H9 (cell line): ENCODE data around the gene OGFOD3. TPM values are rescaled to one million over a fixed set of nuclear protein-coding genes. Genes with fewer than 3 reads are reported as not detected.

ENCODE experiments used
- DNase-seq: peaks from one replicate; pipeline ENCODE4 v3.0.0-alpha.2; 2017
- H2AFZ ChIP-seq: one replicate; pipeline ENCODE4 v1.6.1; 2013; ENCODE audit warnings: mild to moderate bottlenecking, low read length, control low read depth, moderate library complexity
- H2AK5ac ChIP-seq: 2 replicates; pipeline ENCODE4 v1.6.1; 2013; ENCODE audit warnings: low read length, control low read depth, mixed read lengths; ENCODE audit not compliant: insufficient read length
- H2BK120ac ChIP-seq: one replicate; pipeline ENCODE4 v1.6.1; 2013; ENCODE audit warnings: low read depth, mild to moderate bottlenecking, low read length, control low read depth, inconsistent platforms; ENCODE audit not compliant: poor library complexity, severe bottlenecking
- H2BK12ac ChIP-seq: 2 replicates; pipeline ENCODE4 v1.6.1; 2013; ENCODE audit warnings: low read length, control low read depth, mixed read lengths, low read depth; ENCODE audit not compliant: insufficient read length
- H2BK15ac ChIP-seq: 2 replicates; pipeline ENCODE4 v1.6.1; 2013; ENCODE audit warnings: low read depth, low read length, control low read depth
- H2BK20ac ChIP-seq: one replicate; pipeline ENCODE4 v1.6.1; 2013; ENCODE audit warnings: low read depth, mild to moderate bottlenecking, low read length, control low read depth, inconsistent platforms; ENCODE audit not compliant: poor library complexity, severe bottlenecking
- H2BK5ac ChIP-seq: 2 replicates; pipeline ENCODE4 v1.6.1; 2013; ENCODE audit warnings: low read length, control low read depth, mixed read lengths; ENCODE audit not compliant: insufficient read length
- H3K14ac ChIP-seq: 2 replicates; pipeline ENCODE4 v1.6.1; 2013; ENCODE audit warnings: low read length, control low read depth; ENCODE audit not compliant: insufficient read depth
- H3K18ac ChIP-seq: 2 replicates; pipeline ENCODE4 v1.6.1; 2013; ENCODE audit warnings: low read depth, mild to moderate bottlenecking, mixed read lengths, low read length, control low read depth; ENCODE audit not compliant: insufficient read length
- H3K23ac ChIP-seq: 2 replicates; pipeline ENCODE4 v1.6.1; 2013; ENCODE audit warnings: low read length, control low read depth, mixed read lengths, low read depth; ENCODE audit not compliant: insufficient read length
- H3K23me2 ChIP-seq: 2 replicates; pipeline ENCODE4 v1.6.1; 2013; ENCODE audit warnings: low read depth, mild to moderate bottlenecking, mixed read lengths, low read length, control low read depth; ENCODE audit not compliant: insufficient read length, poor library complexity, severe bottlenecking
- H3K27ac ChIP-seq: 2 replicates; pipeline ENCODE4 v1.5.1; 2013; ENCODE audit warnings: low read length, control low read depth, mixed read lengths, low read depth; ENCODE audit not compliant: insufficient read length
- H3K27me3 ChIP-seq: 2 replicates; pipeline ENCODE4 v1.6.1; 2013; ENCODE audit warnings: low read length, control low read depth, inconsistent platforms; ENCODE audit not compliant: insufficient read depth
- H3K4ac ChIP-seq: 2 replicates; pipeline ENCODE4 v1.6.1; 2013; ENCODE audit warnings: low read depth, mild to moderate bottlenecking, control low read depth, inconsistent platforms, low read length, moderate library complexity
- H3K4me1 ChIP-seq: 2 replicates; pipeline ENCODE4 v1.6.1; 2013; ENCODE audit warnings: low read length, control low read depth, inconsistent platforms; ENCODE audit not compliant: insufficient read depth
- H3K4me2 ChIP-seq: 2 replicates; pipeline ENCODE4 v1.6.1; 2013; ENCODE audit warnings: low read length, control low read depth, mixed read lengths; ENCODE audit not compliant: insufficient read length, insufficient read depth
- H3K56ac ChIP-seq: 2 replicates; pipeline ENCODE4 v1.6.1; 2013; ENCODE audit warnings: low read depth, mild to moderate bottlenecking, mixed read lengths, low read length, control low read depth; ENCODE audit not compliant: insufficient read length
- H3K79me1 ChIP-seq: 2 replicates; pipeline ENCODE4 v1.6.1; 2013; ENCODE audit warnings: low read depth, mild to moderate bottlenecking, moderate library complexity, low read length, control low read depth, inconsistent platforms; ENCODE audit not compliant: insufficient read depth, poor library complexity, severe bottlenecking
- H3K79me2 ChIP-seq: 2 replicates; pipeline ENCODE4 v1.6.1; 2013; ENCODE audit warnings: low read length, control low read depth, inconsistent platforms; ENCODE audit not compliant: insufficient read depth
- H3K9ac ChIP-seq: 2 replicates; pipeline ENCODE4 v1.6.1; 2013; ENCODE audit warnings: low read length, control low read depth, mixed read lengths; ENCODE audit not compliant: insufficient read length; ENCODE audit errors: extremely low read depth
- H3K9me3 ChIP-seq: one replicate; pipeline ENCODE4 v1.6.1; 2013; ENCODE audit warnings: low read depth, low read length, inconsistent platforms; ENCODE audit not compliant: control insufficient read depth
- H3T11ph ChIP-seq: one replicate; pipeline ENCODE4 v1.6.1; 2013; ENCODE audit warnings: mild to moderate bottlenecking, low read length, control low read depth, inconsistent platforms
- H4K20me1 ChIP-seq: one replicate; pipeline ENCODE4 v1.6.1; 2013; ENCODE audit not compliant: control insufficient read depth, insufficient read length, insufficient read depth
- H4K5ac ChIP-seq: 2 replicates; pipeline ENCODE4 v1.6.1; 2013; ENCODE audit warnings: low read depth, mild to moderate bottlenecking, mixed read lengths, low read length, control low read depth; ENCODE audit not compliant: insufficient read length
- H4K8ac ChIP-seq: replicated peaks from 2 replicates; pipeline ENCODE4 v1.6.1; 2013; ENCODE audit warnings: low read length, control low read depth, mixed read lengths, low read depth; ENCODE audit not compliant: insufficient read length
- H4K91ac ChIP-seq: 2 replicates; pipeline ENCODE4 v1.6.1; 2013; ENCODE audit warnings: low read depth, mild to moderate bottlenecking, moderate library complexity, mixed read lengths, low read length, control low read depth; ENCODE audit not compliant: insufficient read length
- H3K27ac Mint-ChIP-seq, 3 experiments: 2 replicates in 2 of 3; 3 replicates in 1 of 3; pipeline ENCODE4 v1.8.0; 2020 to 2021; ENCODE audit warnings: mixed read lengths in 3 of 3, mild to moderate bottlenecking in 1 of 3, moderate library complexity in 1 of 3
- H3K27me3 Mint-ChIP-seq: 2 replicates; pipeline ENCODE4 v1.8.0; 2021; ENCODE audit warnings: low read depth, mild to moderate bottlenecking, moderate library complexity, mixed read lengths
- H3K36me3 Mint-ChIP-seq, 3 experiments: 2 replicates in 2 of 3; 3 replicates in 1 of 3; pipeline ENCODE4 v1.8.0; 2020 to 2021; ENCODE audit warnings: low read depth in 3 of 3, mixed read lengths in 3 of 3; ENCODE audit not compliant: insufficient read depth in 1 of 3
- H3K4me1 Mint-ChIP-seq, 2 experiments: 2 replicates each; pipeline ENCODE4 v1.8.0; 2020; ENCODE audit warnings: mixed read lengths in 2 of 2
- H3K4me3 Mint-ChIP-seq, 2 experiments: 2 replicates in 1 of 2; 3 replicates in 1 of 2; pipeline ENCODE4 v1.8.0; 2020 to 2021; ENCODE audit warnings: mild to moderate bottlenecking in 2 of 2, mixed read lengths in 2 of 2, moderate library complexity in 1 of 2
- H3K9me3 Mint-ChIP-seq, 2 experiments: 2 replicates in 1 of 2; 3 replicates in 1 of 2; pipeline ENCODE4 v1.8.0; 2020; ENCODE audit warnings: mild to moderate bottlenecking in 2 of 2, mixed read lengths in 2 of 2, moderate library complexity in 1 of 2
- CTCF ChIP-seq: fragments of 200-600 bp; sonication (generic); conservative IDR thresholded peaks from 3 replicates; pipeline ENCODE4 v1.8.0; 2021; ENCODE audit warnings: antibody characterized with exemption, mild to moderate bottlenecking
- WGBS: extraction: QIAGEN DNeasy Blood & Tissue Kit; methylation state at CpG from one replicate; pipeline ENCODE4 v1.1.7; 2013; ENCODE audit warnings: missing lambda C conversion rate, low lambda C conversion rate, mixed read lengths; ENCODE audit not compliant: insufficient read length; ENCODE audit errors: extremely low coverage; 5-methylcytosine and 5-hydroxymethylcytosine counted together
- total RNA-seq: library from RNA; stranded (reverse); gene quantifications from 2 replicates; pipeline ENCODE4 v1.2.1, GENCODE V29; 2021

The OGFOD3 gene
- total RNA-seq, 1 experiment from 2014 or later = 27.8 TPM

GRCh38 chr17:82342361-82343079 lies 75.9 kb downstream of the OGFOD3 start:
- Histone ChIP-seq H4K8ac (no peak overlapping the region), H4K5ac (no peak overlapping the region), H2BK120ac (no peak overlapping the region), H3K79me1 (no peaks in the 10 kb centered on the region), H2BK20ac (no peak overlapping the region), H2BK5ac (no peak overlapping the region), H3K4me1 (no peaks in the 10 kb centered on the region), H3K27ac (no peak overlapping the region), H3K27me3 (no peaks in the 10 kb centered on the region; the same call in 1 of the 2 replicates), H3K4me2 (no peak overlapping the region), H3K18ac (no peak overlapping the region), H3K23me2 (peaks cover 2% of the 10 kb centered on the region), H3K9ac (no peak overlapping the region), H3K23ac (no peak overlapping the region), H2BK12ac (no peak overlapping the region), H3K4ac (no peak overlapping the region), H2AK5ac (no peak overlapping the region), H2BK15ac (no peak overlapping the region), H4K20me1 (no peaks in the 10 kb centered on the region), H3K79me2 (no peaks in the 10 kb centered on the region), H3K14ac (no peak overlapping the region), H2AFZ (no peak overlapping the region), H4K91ac (no peak overlapping the region), H3K56ac (no peak overlapping the region), H3K9me3 (no peaks in the 10 kb centered on the region), H3T11ph (no peak overlapping the region)
- peaks cover 61% of the 10 kb centered on the region for H3K27me3 Mint-ChIP-seq
- TF ChIP-seq CTCF = no peak
- H3K36me3 Mint-ChIP-seq = peaks cover 3 to 8% (median 6%) of the 10 kb centered on the region in 3 experiments; a peak in 5 of 7 replicates
- H3K4me3 Mint-ChIP-seq = no peak overlapping the region
- H3K4me1 Mint-ChIP-seq = peaks cover 13 to 20% of the 10 kb centered on the region in 2 experiments
- H3K9me3 Mint-ChIP-seq = peaks cover 14 to 15% of the 10 kb centered on the region in 2 experiments
- no peak overlapping the region for H3K27ac Mint-ChIP-seq
- no CpG with 5 or more reads among the region's 28 CpGs for WGBS
- no peak for DNase-seq
